NCI-H82 (cell line): ENCODE measurements around the gene CAPNS2.
"Not testable (repeated sequence)": the region's sequence is repeated elsewhere in the genome, so short reads cannot be mapped to it uniquely, and the experiment has no call there.

Experiments used
- DNase-seq: peaks from one replicate; lab custom pipeline; 2025; lab: John Stamatoyannopoulos, UW

The CAPNS2 gene

GRCh38 chr16:55568207-55568606 lies 1.7 kb downstream of the CAPNS2 start:
- no peak for DNase-seq

- DNase-seq, result no peak
Observed at GRCh38 chr16:55569025-55569424, 2.5 kb downstream of the CAPNS2 start.

- DNase-seq, result no peak
Observed at GRCh38 chr16:55570159-55570558, 3.7 kb downstream of the CAPNS2 start.

- DNase-seq, result no peak
Observed at GRCh38 chr16:55571191-55571897, 4.9 kb downstream of the CAPNS2 start.

- DNase-seq, result no peak
Observed at GRCh38 chr16:55572439-55572838, 6.0 kb downstream of the CAPNS2 start.

- no peak for DNase-seq
Observed at GRCh38 chr16:55574811-55575210, 8.3 kb downstream of the CAPNS2 start.

- no peak for DNase-seq
Observed at GRCh38 chr16:55575496-55575895, 9.0 kb downstream of the CAPNS2 start.

GRCh38 chr16:55576384-55576783 lies 9.9 kb downstream of the CAPNS2 start:
- no peak for DNase-seq

GRCh38 chr16:55577887-55578286 lies 11.4 kb downstream of the CAPNS2 start:
- DNase-seq, result no peak

- no peak for DNase-seq
Observed at GRCh38 chr16:55585631-55586030, 19.1 kb downstream of the CAPNS2 start.

GRCh38 chr16:55588799-55589198 lies 22.3 kb downstream of the CAPNS2 start:
- DNase-seq, result no peak

GRCh38 chr16:55592306-55592705 lies 25.8 kb downstream of the CAPNS2 start:
- no peak for DNase-seq

GRCh38 chr16:55597928-55598327 lies 31.4 kb downstream of the CAPNS2 start:
- no peak for DNase-seq

GRCh38 chr16:55605754-55606336 lies 39.4 kb downstream of the CAPNS2 start:
- no peak for DNase-seq

GRCh38 chr16:55613613-55614335 lies 47.3 kb downstream of the CAPNS2 start:
- no peak for DNase-seq

GRCh38 chr16:55615071-55615470 lies 48.6 kb downstream of the CAPNS2 start:
- DNase-seq, result no peak

GRCh38 chr16:55615670-55616069 lies 49.2 kb downstream of the CAPNS2 start:
- DNase-seq, result not testable (repeated sequence)
